ENCODE measurements around the gene BEND7.

The BEND7 gene

GRCh38 chr10:13518076-13518692 lies 10.6 kb downstream of the BEND7 start:
- DNase-seq, result no peak

GRCh38 chr10:13517675-13518074 lies 11.1 kb downstream of the BEND7 start:
- no peak for DNase-seq

GRCh38 chr10:13516176-13516575 lies 12.6 kb downstream of the BEND7 start:
- no peak for DNase-seq

- no peak for DNase-seq
Observed at GRCh38 chr10:13515467-13515866, 13.3 kb downstream of the BEND7 start.

GRCh38 chr10:13514296-13514695 lies 14.5 kb downstream of the BEND7 start:
- DNase-seq, result no peak

GRCh38 chr10:13512564-13512963 lies 16.2 kb downstream of the BEND7 start:
- no peak for DNase-seq

GRCh38 chr10:13511409-13511808 lies 17.4 kb downstream of the BEND7 start:
- no peak for DNase-seq

GRCh38 chr10:13505052-13505680 lies 23.6 kb downstream of the BEND7 start:
- no peak for DNase-seq

- DNase-seq, result no peak
Observed at GRCh38 chr10:13503745-13504463, 24.9 kb downstream of the BEND7 start.

- no peak for DNase-seq
Observed at GRCh38 chr10:13502380-13502779, 26.4 kb downstream of the BEND7 start.

- DNase-seq, result no peak
Observed at GRCh38 chr10:13500201-13500600, 28.6 kb downstream of the BEND7 start.

GRCh38 chr10:13499150-13499549 lies 29.7 kb downstream of the BEND7 start:
- no peak for DNase-seq

GRCh38 chr10:13496931-13497330 lies 31.9 kb downstream of the BEND7 start:
- no peak for DNase-seq

GRCh38 chr10:13496164-13496563 lies 32.6 kb downstream of the BEND7 start:
- no peak for DNase-seq

GRCh38 chr10:13492493-13493180 lies 36.2 kb downstream of the BEND7 start:
- no peak for DNase-seq

- peak; percentile 48 for DNase-seq
Observed at GRCh38 chr10:13491747-13492360, 37.0 kb downstream of the BEND7 start.

- DNase-seq, result no peak
Observed at GRCh38 chr10:13490503-13490902, 38.3 kb downstream of the BEND7 start.

- no peak for DNase-seq
Observed at GRCh38 chr10:13489035-13489599, 39.7 kb downstream of the BEND7 start.

- no peak for DNase-seq
Observed at GRCh38 chr10:13485623-13486022, 43.2 kb downstream of the BEND7 start.

GRCh38 chr10:13483951-13484350 lies 44.9 kb downstream of the BEND7 start:
- no peak for DNase-seq

- DNase-seq, result no peak
Observed at GRCh38 chr10:13483073-13483472, 45.7 kb downstream of the BEND7 start.

GRCh38 chr10:13481690-13482089 lies 47.1 kb downstream of the BEND7 start:
- DNase-seq, result no peak

GRCh38 chr10:13475124-13475523 lies 53.7 kb downstream of the BEND7 start:
- DNase-seq, result no peak

Measured in NCI-H2081 treated with DMSO at 0.1 percent for 48 hours (cell line).